Liver (tissue), 9 donors: Measurements from ENCODE around the gene GATC. TPM values are rescaled to one million over a fixed set of nuclear protein-coding genes. Genes with fewer than 3 reads are reported as not detected.
A peak's percentile ranks its signal among the peaks of the same experiment; 100 is the strongest.

Experiments used
- DNase-seq: peaks from one replicate; pipeline ENCODE4 v3.0.0-alpha.2; 2017; ENCODE audit warnings: low spot score
- H3K27ac ChIP-seq, 2 donors: one replicate each; pipeline ENCODE4 v1.7.0; 2013; ENCODE audit warnings: inconsistent platforms in 2 of 2, low read length in 2 of 2, control low read depth in 1 of 2, low read depth in 1 of 2, mild to moderate bottlenecking in 1 of 2
- H3K27me3 ChIP-seq, 4 donors: one replicate each; pipeline versions ENCODE4 v1.6.1 to v1.7.0; 2013; ENCODE audit warnings: low read length in 3 of 4, inconsistent platforms in 1 of 4, mild to moderate bottlenecking in 1 of 4, moderate library complexity in 1 of 4; ENCODE audit not compliant: control insufficient read depth in 4 of 4, insufficient read depth in 4 of 4
- H3K36me3 ChIP-seq, 4 donors: one replicate each; pipeline versions ENCODE4 v1.6.1 to v1.7.0; 2013; ENCODE audit warnings: low read length in 3 of 4, mild to moderate bottlenecking in 3 of 4, low read depth in 1 of 4, moderate library complexity in 1 of 4; ENCODE audit not compliant: control insufficient read depth in 4 of 4, insufficient read depth in 3 of 4
- H3K4me1 ChIP-seq, 4 donors: one replicate each; pipeline versions ENCODE4 v1.6.1 to v1.7.0; 2013; ENCODE audit warnings: low read length in 3 of 4, mild to moderate bottlenecking in 3 of 4, moderate library complexity in 1 of 4; ENCODE audit not compliant: control insufficient read depth in 4 of 4, insufficient read depth in 4 of 4
- H3K4me3 ChIP-seq, 3 donors: one replicate each; pipeline versions ENCODE4 v1.6.1 to v1.7.0; 2013; ENCODE audit warnings: low read length in 3 of 3, control low read depth in 1 of 3, low read depth in 1 of 3, mild to moderate bottlenecking in 1 of 3
- H3K9ac ChIP-seq, 2 donors: one replicate each; pipeline ENCODE4 v1.7.0; 2013; ENCODE audit warnings: low read length in 2 of 2, mild to moderate bottlenecking in 2 of 2, moderate library complexity in 2 of 2, control low read depth in 1 of 2, low read depth in 1 of 2
- H3K9me3 ChIP-seq, 4 donors: one replicate each; pipeline versions ENCODE4 v1.6.1 to v1.7.0; 2013; ENCODE audit warnings: low read length in 3 of 4; ENCODE audit not compliant: control insufficient read depth in 4 of 4
- CTCF ChIP-seq: fragments of 150-350 bp; IDR thresholded peaks from 2 replicates; pipeline ENCODE4 v1.5.1; 2017; ENCODE audit warnings: improper control_type of control experiment, low read depth, low read length; ENCODE audit not compliant: missing input control
- EGR1 ChIP-seq, 2 donors: IDR thresholded peaks; 2 replicates each; pipeline ENCODE4 v1.6.1; 2016 to 2018; ENCODE audit warnings: antibody characterized with exemption in 2 of 2, low read depth in 2 of 2
- FOXA2 ChIP-seq: IDR thresholded peaks from 2 replicates; pipeline ENCODE4 v1.6.1; 2016; ENCODE audit warnings: antibody characterized with exemption
- HNF4A ChIP-seq, 2 donors: conservative IDR thresholded peaks; 2 replicates each; pipeline ENCODE4 v1.6.1; 2016; ENCODE audit warnings: antibody characterized with exemption in 2 of 2, mild to moderate bottlenecking in 2 of 2
- HNF4G ChIP-seq: IDR thresholded peaks from 2 replicates; pipeline ENCODE4 v1.6.1; 2016; ENCODE audit warnings: antibody characterized with exemption
- JUND ChIP-seq, 2 donors: IDR thresholded peaks; 2 replicates each; pipeline ENCODE4 v1.6.1; 2016; ENCODE audit warnings: antibody characterized with exemption in 2 of 2
- RAD21 ChIP-seq, 2 donors: IDR thresholded peaks; 2 replicates each; pipeline ENCODE4 v1.6.1; 2016; ENCODE audit warnings: antibody characterized with exemption in 2 of 2, mild to moderate bottlenecking in 2 of 2
- RXRA ChIP-seq, 2 donors: IDR thresholded peaks; 2 replicates each; pipeline ENCODE4 v1.6.1; 2017 to 2018; ENCODE audit warnings: antibody characterized with exemption in 2 of 2, mild to moderate bottlenecking in 1 of 2
- SP1 ChIP-seq: IDR thresholded peaks from 2 replicates; pipeline ENCODE4 v1.6.1; 2018; ENCODE audit warnings: antibody characterized with exemption, mild to moderate bottlenecking
- TAF1 ChIP-seq: conservative IDR thresholded peaks from 2 replicates; pipeline ENCODE4 v1.6.1; 2016; ENCODE audit warnings: antibody characterized with exemption, mild to moderate bottlenecking
- YY1 ChIP-seq: IDR thresholded peaks from 2 replicates; pipeline ENCODE4 v1.6.1; 2016; ENCODE audit warnings: antibody characterized with exemption, mild to moderate bottlenecking
- WGBS: extraction: QIAGEN DNeasy Blood & Tissue Kit; methylation state at CpG from one replicate; pipeline ENCODE4 v1.1.7; 2013; 5-methylcytosine and 5-hydroxymethylcytosine counted together
- polyA plus RNA-seq, 2 donors: library from polyadenylated mRNA; stranded (reverse) in 1 of 2; unstranded in 1 of 2; fragments of 200-250 nt in 1 of 2; fragments of >200 nt in 1 of 2; fragmentation: Nextera tagmentation in 1 of 2; extraction: Ambion mirVana in 1 of 2; gene quantifications; one replicate each; pipeline versions ENCODE4 v1.2.1 to v1.2.3, GENCODE V29; 2013 to 2015
- total RNA-seq, 2 donors: library from RNA; depleted of rRNA; stranded (reverse); fragments of >200 nt; gene quantifications; one replicate each; pipeline ENCODE4 v1.2.3, GENCODE V29; 2014
- TF ChIP-seq, protein P1 (sequence below): IDR thresholded peaks from 2 replicates; pipeline ENCODE4 v1.6.1; 2016; ENCODE audit warnings: antibody characterized with exemption, mild to moderate bottlenecking
- TF ChIP-seq, protein P2 (sequence below): IDR thresholded peaks from 2 replicates; pipeline ENCODE4 v1.6.1; 2016; ENCODE audit warnings: antibody characterized with exemption
- TF ChIP-seq, protein P3 (sequence below): IDR thresholded peaks from 2 replicates; pipeline ENCODE4 v1.6.1; 2016; ENCODE audit warnings: antibody characterized with exemption
- TF ChIP-seq, protein P4 (sequence below): IDR thresholded peaks from 2 replicates; pipeline ENCODE4 v1.6.1; 2016; ENCODE audit warnings: antibody characterized with exemption
- donor health status: healthy.
- donor health status: healthy.
- donor health status: healthy.
- donor health status: healthy.
- donor health status: healthy.

The GATC gene
- total and polyA plus RNA-seq, 4 donors: 8.9 to 15.5 (median 13.3) TPM

GRCh38 chr12:120497524-120498150 lies 51.4 kb downstream of the GATC start:
- H3K4me1 ChIP-seq: peaks cover 0 to 19% (median 12%) of the 10 kb centered on the region in 4 donors
- H3K4me3 ChIP-seq: peak overlapping the region; percentile 82 to 95 (median 85)
- no peaks in the 10 kb centered on the region for H3K9me3 ChIP-seq
- H3K36me3 ChIP-seq: peaks cover 5 to 17% (median 8%) of the 10 kb centered on the region in 4 donors
- no peaks in the 10 kb centered on the region for H3K27me3 ChIP-seq
- TF ChIP-seq TAF1: no peak
- TF ChIP-seq CTCF: no peak
- TF ChIP-seq, protein P1, sequence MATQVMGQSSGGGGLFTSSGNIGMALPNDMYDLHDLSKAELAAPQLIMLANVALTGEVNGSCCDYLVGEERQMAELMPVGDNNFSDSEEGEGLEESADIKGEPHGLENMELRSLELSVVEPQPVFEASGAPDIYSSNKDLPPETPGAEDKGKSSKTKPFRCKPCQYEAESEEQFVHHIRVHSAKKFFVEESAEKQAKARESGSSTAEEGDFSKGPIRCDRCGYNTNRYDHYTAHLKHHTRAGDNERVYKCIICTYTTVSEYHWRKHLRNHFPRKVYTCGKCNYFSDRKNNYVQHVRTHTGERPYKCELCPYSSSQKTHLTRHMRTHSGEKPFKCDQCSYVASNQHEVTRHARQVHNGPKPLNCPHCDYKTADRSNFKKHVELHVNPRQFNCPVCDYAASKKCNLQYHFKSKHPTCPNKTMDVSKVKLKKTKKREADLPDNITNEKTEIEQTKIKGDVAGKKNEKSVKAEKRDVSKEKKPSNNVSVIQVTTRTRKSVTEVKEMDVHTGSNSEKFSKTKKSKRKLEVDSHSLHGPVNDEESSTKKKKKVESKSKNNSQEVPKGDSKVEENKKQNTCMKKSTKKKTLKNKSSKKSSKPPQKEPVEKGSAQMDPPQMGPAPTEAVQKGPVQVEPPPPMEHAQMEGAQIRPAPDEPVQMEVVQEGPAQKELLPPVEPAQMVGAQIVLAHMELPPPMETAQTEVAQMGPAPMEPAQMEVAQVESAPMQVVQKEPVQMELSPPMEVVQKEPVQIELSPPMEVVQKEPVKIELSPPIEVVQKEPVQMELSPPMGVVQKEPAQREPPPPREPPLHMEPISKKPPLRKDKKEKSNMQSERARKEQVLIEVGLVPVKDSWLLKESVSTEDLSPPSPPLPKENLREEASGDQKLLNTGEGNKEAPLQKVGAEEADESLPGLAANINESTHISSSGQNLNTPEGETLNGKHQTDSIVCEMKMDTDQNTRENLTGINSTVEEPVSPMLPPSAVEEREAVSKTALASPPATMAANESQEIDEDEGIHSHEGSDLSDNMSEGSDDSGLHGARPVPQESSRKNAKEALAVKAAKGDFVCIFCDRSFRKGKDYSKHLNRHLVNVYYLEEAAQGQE: no peak
- no peak for TF ChIP-seq HNF4G
- TF ChIP-seq EGR1 (IDR thresholded peaks at IDR 0.05; ENCODE audit: low read depth in 2 of 2): no peak
- no peak for TF ChIP-seq YY1
- no peak for TF ChIP-seq RXRA (IDR thresholded peaks at IDR 0.05)
- no peak for TF ChIP-seq RAD21 (IDR thresholded peaks at IDR 0.05)
- no peak for TF ChIP-seq SP1
- TF ChIP-seq JUND (IDR thresholded peaks at IDR 0.05): no peak
- TF ChIP-seq, protein P2, sequence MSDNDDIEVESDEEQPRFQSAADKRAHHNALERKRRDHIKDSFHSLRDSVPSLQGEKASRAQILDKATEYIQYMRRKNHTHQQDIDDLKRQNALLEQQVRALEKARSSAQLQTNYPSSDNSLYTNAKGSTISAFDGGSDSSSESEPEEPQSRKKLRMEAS: no peak
- no peak for TF ChIP-seq HNF4A (conservative IDR thresholded peaks at IDR 0.05)
- TF ChIP-seq FOXA2: no peak
- TF ChIP-seq, protein P3, sequence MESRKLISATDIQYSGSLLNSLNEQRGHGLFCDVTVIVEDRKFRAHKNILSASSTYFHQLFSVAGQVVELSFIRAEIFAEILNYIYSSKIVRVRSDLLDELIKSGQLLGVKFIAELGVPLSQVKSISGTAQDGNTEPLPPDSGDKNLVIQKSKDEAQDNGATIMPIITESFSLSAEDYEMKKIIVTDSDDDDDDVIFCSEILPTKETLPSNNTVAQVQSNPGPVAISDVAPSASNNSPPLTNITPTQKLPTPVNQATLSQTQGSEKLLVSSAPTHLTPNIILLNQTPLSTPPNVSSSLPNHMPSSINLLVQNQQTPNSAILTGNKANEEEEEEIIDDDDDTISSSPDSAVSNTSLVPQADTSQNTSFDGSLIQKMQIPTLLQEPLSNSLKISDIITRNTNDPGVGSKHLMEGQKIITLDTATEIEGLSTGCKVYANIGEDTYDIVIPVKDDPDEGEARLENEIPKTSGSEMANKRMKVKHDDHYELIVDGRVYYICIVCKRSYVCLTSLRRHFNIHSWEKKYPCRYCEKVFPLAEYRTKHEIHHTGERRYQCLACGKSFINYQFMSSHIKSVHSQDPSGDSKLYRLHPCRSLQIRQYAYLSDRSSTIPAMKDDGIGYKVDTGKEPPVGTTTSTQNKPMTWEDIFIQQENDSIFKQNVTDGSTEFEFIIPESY: no peak
- TF ChIP-seq, protein P4, sequence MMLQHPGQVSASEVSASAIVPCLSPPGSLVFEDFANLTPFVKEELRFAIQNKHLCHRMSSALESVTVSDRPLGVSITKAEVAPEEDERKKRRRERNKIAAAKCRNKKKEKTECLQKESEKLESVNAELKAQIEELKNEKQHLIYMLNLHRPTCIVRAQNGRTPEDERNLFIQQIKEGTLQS: no peak
- H3K27ac ChIP-seq: peak overlapping the region in 1 of 2 donors; percentile 20
- 53% methylated on average over 9 of the region's 9 CpGs for WGBS
- peak overlapping the region in 1 of 2 donors; percentile 11 for H3K9ac ChIP-seq
- no peak for DNase-seq
